ENCODE data around the gene PHAF1. TPM values are rescaled to one million over a fixed set of nuclear protein-coding genes. Genes with fewer than 3 reads are reported as not detected.
A peak's percentile ranks its signal among the peaks of the same experiment; 100 is the strongest.

The PHAF1 gene
- total RNA-seq, 1 donor from 2014 or later: 27.1 TPM

GRCh38 chr16:67104061-67104460 lies 5.7 kb upstream of the PHAF1 start:
- DNase-seq: peak; percentile 54
- peak; percentile 26 for TF ChIP-seq CTCF (IDR thresholded peaks at IDR 0.05; ENCODE audit: partially characterized antibody, unreplicated experiment)
- H3K27ac Mint-ChIP-seq (ENCODE audit: unreplicated experiment): no peak overlapping the region
- H3K4me1 Mint-ChIP-seq (ENCODE audit: low read depth, unreplicated experiment): peaks cover 5% of the 10 kb centered on the region
- peaks cover 8% of the 10 kb centered on the region for H3K9me3 Mint-ChIP-seq (ENCODE audit: unreplicated experiment)
- no peak overlapping the region for H3K4me3 Mint-ChIP-seq (ENCODE audit: unreplicated experiment)
- H3K27me3 Mint-ChIP-seq (ENCODE audit: unreplicated experiment): peaks cover 9% of the 10 kb centered on the region
- no peaks in the 10 kb centered on the region for H3K36me3 Mint-ChIP-seq (ENCODE audit: unreplicated experiment)

GRCh38 chr16:67104845-67105244 lies 4.9 kb upstream of the PHAF1 start:
- no peak overlapping the region for H3K4me3 Mint-ChIP-seq (ENCODE audit: unreplicated experiment)
- no peak for DNase-seq
- H3K4me1 Mint-ChIP-seq (ENCODE audit: low read depth, unreplicated experiment): peaks cover 5% of the 10 kb centered on the region
- no peaks in the 10 kb centered on the region for H3K36me3 Mint-ChIP-seq (ENCODE audit: unreplicated experiment)
- H3K9me3 Mint-ChIP-seq (ENCODE audit: unreplicated experiment): peaks cover 8% of the 10 kb centered on the region
- no peak for TF ChIP-seq CTCF (IDR thresholded peaks at IDR 0.05; ENCODE audit: partially characterized antibody, unreplicated experiment)
- H3K27ac Mint-ChIP-seq (ENCODE audit: unreplicated experiment): no peak overlapping the region
- peaks cover 9% of the 10 kb centered on the region for H3K27me3 Mint-ChIP-seq (ENCODE audit: unreplicated experiment)

- TF ChIP-seq CTCF (IDR thresholded peaks at IDR 0.05; ENCODE audit: partially characterized antibody, unreplicated experiment): no peak
- Mint-ChIP-seq H3K4me3 (ENCODE audit: unreplicated experiment) (no peak overlapping the region), H3K27me3 (ENCODE audit: unreplicated experiment) (peaks cover 11% of the 10 kb centered on the region), H3K4me1 (ENCODE audit: low read depth, unreplicated experiment) (peaks cover 5% of the 10 kb centered on the region), H3K27ac (ENCODE audit: unreplicated experiment) (no peak overlapping the region), H3K9me3 (ENCODE audit: unreplicated experiment) (peaks cover 8% of the 10 kb centered on the region), H3K36me3 (ENCODE audit: unreplicated experiment) (no peaks in the 10 kb centered on the region)
- no peak for DNase-seq
Observed at GRCh38 chr16:67105246-67105645, 4.5 kb upstream of the PHAF1 start.

GRCh38 chr16:67105881-67106280 lies 3.9 kb upstream of the PHAF1 start:
- no peak overlapping the region for H3K4me3 Mint-ChIP-seq (ENCODE audit: unreplicated experiment)
- DNase-seq: no peak
- peaks cover 14% of the 10 kb centered on the region for H3K27me3 Mint-ChIP-seq (ENCODE audit: unreplicated experiment)
- H3K9me3 Mint-ChIP-seq (ENCODE audit: unreplicated experiment): peaks cover 8% of the 10 kb centered on the region
- no peak for TF ChIP-seq CTCF (IDR thresholded peaks at IDR 0.05; ENCODE audit: partially characterized antibody, unreplicated experiment)
- peaks cover 5% of the 10 kb centered on the region for H3K4me1 Mint-ChIP-seq (ENCODE audit: low read depth, unreplicated experiment)
- no peak overlapping the region for H3K27ac Mint-ChIP-seq (ENCODE audit: unreplicated experiment)
- H3K36me3 Mint-ChIP-seq (ENCODE audit: unreplicated experiment): no peaks in the 10 kb centered on the region

- Mint-ChIP-seq H3K9me3 (ENCODE audit: unreplicated experiment) (peaks cover 8% of the 10 kb centered on the region), H3K36me3 (ENCODE audit: unreplicated experiment) (no peaks in the 10 kb centered on the region), H3K27ac (ENCODE audit: unreplicated experiment) (no peak overlapping the region), H3K4me3 (ENCODE audit: unreplicated experiment) (no peak overlapping the region), H3K27me3 (ENCODE audit: unreplicated experiment) (peaks cover 12% of the 10 kb centered on the region), H3K4me1 (ENCODE audit: low read depth, unreplicated experiment) (peaks cover 6% of the 10 kb centered on the region)
- TF ChIP-seq CTCF (IDR thresholded peaks at IDR 0.05; ENCODE audit: partially characterized antibody, unreplicated experiment): no peak
- DNase-seq: no peak
Observed at GRCh38 chr16:67108489-67108888, 1.3 kb upstream of the PHAF1 start.
